ENCODE results near the gene ZNF714. TPM values are rescaled to one million over a fixed set of nuclear protein-coding genes. Genes with fewer than 3 reads are reported as not detected.

ZNF714 gene
- total RNA-seq, 2 experiments from 2014 or later, result 18.8 to 20.5 TPM

DNA sequence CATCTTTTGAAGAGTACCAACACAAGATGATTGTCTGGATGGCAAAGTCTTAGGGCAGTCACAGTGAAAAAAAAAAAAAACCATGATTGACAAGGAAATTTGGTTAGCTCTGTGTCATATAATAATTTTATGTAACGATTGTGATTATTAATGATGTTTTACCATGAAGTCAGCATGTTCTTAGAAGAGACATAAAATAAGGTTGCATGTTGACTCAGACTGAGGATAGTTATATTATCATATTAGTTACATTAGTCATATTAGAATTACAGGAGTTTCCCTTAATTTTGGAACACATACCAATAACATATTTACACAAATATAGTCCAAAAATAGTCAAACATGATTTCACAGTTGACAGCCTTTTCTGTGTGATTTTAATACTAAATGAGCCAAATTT is 65.5 kb downstream of the ZNF714 start:
- Mint-ChIP-seq H3K9me3 (peaks cover 19% of the 10 kb centered on the region), H3K27me3 (no peaks in the 10 kb centered on the region), H3K4me3 (no peak overlapping the region), H3K36me3 (peaks cover 93% of the 10 kb centered on the region), H3K4me1 (peaks cover 43% of the 10 kb centered on the region), H3K27ac (no peak overlapping the region)
- DNase-seq, result no peak

DNA sequence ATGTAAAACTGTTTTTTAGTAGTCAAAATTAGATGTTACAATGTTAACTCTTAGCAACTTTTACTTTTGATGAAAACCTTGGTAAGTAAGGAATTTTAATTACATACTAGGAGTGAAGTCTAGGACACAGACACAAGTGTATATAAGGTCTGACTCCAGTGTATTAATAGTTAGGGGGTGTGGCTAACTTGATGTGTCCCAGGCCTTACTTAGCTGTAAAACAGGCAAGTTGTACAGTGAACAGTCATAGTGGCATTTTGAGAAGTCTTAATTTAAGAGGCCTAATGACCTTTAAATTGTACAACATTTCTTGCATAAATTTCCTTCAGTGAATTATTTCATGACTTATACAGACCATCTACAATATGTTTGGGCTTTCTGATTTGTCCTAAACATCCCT is 66.7 kb downstream of the ZNF714 start:
- Mint-ChIP-seq H3K36me3 (peaks cover 97% of the 10 kb centered on the region), H3K9me3 (peaks cover 19% of the 10 kb centered on the region), H3K4me1 (peaks cover 34% of the 10 kb centered on the region), H3K4me3 (no peak overlapping the region), H3K27ac (no peak overlapping the region), H3K27me3 (no peaks in the 10 kb centered on the region)
- no peak for DNase-seq

DNA sequence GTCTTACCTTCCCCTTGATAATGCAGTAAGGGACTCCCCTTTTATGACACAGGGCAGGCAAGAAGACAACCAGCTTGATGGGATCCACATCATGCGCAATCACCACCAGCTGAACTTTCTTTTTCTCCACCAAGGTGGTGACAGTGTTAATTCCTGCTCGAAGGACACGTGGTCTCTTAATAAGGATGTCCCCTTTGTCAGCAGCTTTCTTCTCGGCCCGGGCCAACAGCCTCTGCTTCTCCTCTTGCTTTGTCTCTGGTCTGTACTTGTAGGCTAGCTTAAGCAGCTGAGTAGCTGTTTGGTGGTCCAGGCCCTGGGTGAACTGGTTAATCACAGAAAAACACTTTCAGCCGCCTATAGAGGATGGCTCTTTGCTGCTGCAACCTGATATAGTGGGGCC is 67.9 kb downstream of the ZNF714 start:
- Mint-ChIP-seq H3K27me3 (no peaks in the 10 kb centered on the region), H3K27ac (no peak overlapping the region), H3K36me3 (peaks cover 96% of the 10 kb centered on the region), H3K4me3 (no peak overlapping the region), H3K9me3 (peaks cover 20% of the 10 kb centered on the region), H3K4me1 (peaks cover 28% of the 10 kb centered on the region)
- no peak for DNase-seq

DNA sequence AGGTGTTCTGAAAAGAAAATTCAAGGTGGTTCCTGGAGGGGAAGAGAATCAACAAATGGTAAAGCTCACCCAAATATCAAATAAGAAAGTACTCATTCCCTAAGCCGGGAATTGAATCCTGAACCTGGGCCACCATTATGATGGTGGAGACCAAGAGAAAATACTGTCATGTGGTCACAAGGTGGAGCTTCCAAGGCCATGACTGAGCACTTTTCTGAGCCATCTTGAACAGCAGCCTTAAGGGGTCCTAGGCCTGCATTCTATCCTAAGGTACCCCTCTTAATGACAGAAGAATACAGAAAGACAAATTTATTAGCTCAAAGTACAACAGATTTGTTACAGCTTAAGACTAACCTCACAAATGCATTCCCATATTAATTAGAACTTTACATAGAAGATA is 69.5 kb downstream of the ZNF714 start:
- Mint-ChIP-seq H3K4me1 (peaks cover 25% of the 10 kb centered on the region), H3K27me3 (no peaks in the 10 kb centered on the region), H3K36me3 (peaks cover 94% of the 10 kb centered on the region), H3K9me3 (peaks cover 21% of the 10 kb centered on the region), H3K27ac (no peak overlapping the region), H3K4me3 (no peak overlapping the region)
- DNase-seq, result no peak

DNA sequence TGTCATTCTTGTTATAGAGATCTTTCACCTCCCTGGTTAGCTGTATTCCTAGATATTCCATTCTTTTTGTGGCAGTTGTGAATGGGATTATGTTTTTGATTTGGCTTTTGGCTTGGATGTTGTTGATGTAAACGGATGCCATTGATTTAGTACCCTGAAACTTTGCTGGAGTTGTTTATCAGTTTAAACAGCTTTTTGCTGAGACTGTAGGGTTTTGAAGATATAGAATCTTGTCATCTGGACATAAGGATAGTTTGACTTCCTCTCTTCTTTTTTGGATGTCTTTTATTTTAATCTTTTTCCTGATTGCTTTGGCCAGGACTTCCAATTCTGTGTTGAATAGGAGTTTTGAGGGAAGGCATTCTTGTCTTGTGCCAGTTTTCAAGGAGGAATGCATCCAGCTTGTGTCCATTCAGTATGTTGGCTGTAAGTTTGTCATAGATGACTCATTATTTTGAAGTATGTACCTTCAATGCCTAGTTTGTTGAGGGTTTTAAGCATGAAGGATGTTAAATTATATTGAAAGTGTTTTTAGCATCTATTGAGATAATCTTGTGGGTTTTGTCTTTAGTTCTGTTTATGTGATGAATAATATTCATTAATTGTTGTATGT is 76.6 kb downstream of the ZNF714 start:
- DNase-seq, result no peak
- no peaks in the 10 kb centered on the region for H3K27me3 Mint-ChIP-seq
- peaks cover 19% of the 10 kb centered on the region for H3K9me3 Mint-ChIP-seq
- no peak overlapping the region for H3K27ac Mint-ChIP-seq
- H3K4me3 Mint-ChIP-seq, result no peak overlapping the region
- peaks cover 18% of the 10 kb centered on the region for H3K4me1 Mint-ChIP-seq
- H3K36me3 Mint-ChIP-seq, result peaks cover 81% of the 10 kb centered on the region

DNA sequence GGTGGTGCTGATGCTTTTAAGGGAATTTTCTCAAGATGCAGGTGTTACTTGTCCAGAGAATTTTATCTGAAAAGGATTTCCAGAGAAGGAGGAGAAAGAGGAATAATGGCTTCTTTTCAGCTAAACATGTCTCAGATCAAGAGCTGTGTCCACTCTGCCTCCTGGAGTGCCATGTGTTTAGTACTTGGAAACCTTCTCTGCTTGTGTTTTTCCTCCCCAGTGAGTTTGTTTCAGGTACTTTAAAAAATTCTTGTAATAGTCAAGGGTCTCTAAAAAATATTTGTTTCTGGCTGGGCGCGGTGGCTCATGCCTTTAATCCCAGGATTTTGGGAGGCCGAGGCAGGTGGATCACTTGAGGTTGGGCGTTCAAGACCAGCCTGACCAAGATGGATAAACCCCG is 82.5 kb downstream of the ZNF714 start:
- Mint-ChIP-seq H3K4me1 (peaks cover 13% of the 10 kb centered on the region), H3K27me3 (no peaks in the 10 kb centered on the region), H3K36me3 (peaks cover 73% of the 10 kb centered on the region), H3K27ac (no peak overlapping the region), H3K9me3 (peaks cover 6% of the 10 kb centered on the region), H3K4me3 (no peak overlapping the region)
- DNase-seq, result no peak

DNA sequence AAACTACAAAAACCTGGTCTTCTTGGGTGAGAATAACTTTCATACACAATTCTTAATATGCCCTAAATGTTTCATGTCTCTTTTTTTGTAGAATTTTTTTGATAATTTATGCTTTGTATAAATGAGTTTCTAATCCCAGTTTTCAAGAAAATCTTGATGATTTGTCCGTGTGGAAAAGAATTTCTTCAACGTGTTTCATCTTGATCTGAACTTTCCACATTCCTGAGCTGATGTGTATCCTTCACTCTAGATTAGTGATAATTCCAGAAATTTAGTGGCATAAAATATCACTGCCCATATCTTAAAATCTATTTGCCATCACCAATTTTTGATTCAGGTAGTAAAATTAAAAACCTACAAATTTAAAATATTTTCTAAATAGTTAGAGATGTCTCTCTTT is 84.4 kb downstream of the ZNF714 start:
- Mint-ChIP-seq H3K4me1 (peaks cover 9% of the 10 kb centered on the region), H3K9me3 (peaks cover 4% of the 10 kb centered on the region), H3K4me3 (no peak overlapping the region), H3K27ac (no peak overlapping the region), H3K27me3 (no peaks in the 10 kb centered on the region), H3K36me3 (peaks cover 69% of the 10 kb centered on the region)
- DNase-seq, result no peak

Other genes starting within 250 kb of the ZNF714 start
- gene ZNF85, start 159.0 kb upstream of the ZNF714 start, total RNA-seq, result 10 to 100 TPM; 19.7 to 20.6 TPM
- gene ZNF430, start 61.5 kb upstream of the ZNF714 start, total RNA-seq, result 10 to 100 TPM; 18.7 to 21.2 TPM
- 10 to 100 TPM; 16.0 to 20.2 TPM for gene ZNF431, start 59.8 kb downstream of the ZNF714 start, total RNA-seq
- gene ZNF708, start 247.2 kb downstream of the ZNF714 start, total RNA-seq, result 10 to 100 TPM; 12.1 to 12.7 TPM